ENCODE results near the gene CDK13.
"Not testable (repeated sequence)": the region's sequence is repeated elsewhere in the genome, so short reads cannot be mapped to it uniquely, and the experiment has no call there.

CDK13 gene

DNA sequence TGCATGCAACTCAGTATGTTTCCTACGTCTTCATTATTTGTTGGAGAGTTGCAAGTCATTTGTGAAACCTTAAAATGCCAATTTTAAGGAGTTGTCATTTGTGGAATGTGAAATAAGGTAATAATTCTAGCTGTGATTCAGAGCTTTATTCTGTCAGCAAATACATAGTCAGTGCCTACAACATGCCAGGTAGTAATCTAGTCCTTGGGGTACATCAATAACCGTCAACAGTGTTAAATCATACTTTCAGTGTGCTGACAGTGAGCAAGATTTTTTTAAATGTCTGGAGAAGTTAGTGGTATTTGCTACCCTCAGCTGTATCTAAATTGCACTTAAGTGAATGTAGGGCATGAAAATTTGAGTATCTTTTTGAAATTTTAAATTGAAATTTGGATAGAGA is 147.7 kb downstream of the CDK13 start:
- no peak for DNase-seq

GRCh38 chr7:40098810-40099209 is 148.8 kb downstream of the CDK13 start:
- DNase-seq = no peak

- DNase-seq = no peak
Observed at GRCh38 chr7:40099837-40100236, 149.8 kb downstream of the CDK13 start.

DNA sequence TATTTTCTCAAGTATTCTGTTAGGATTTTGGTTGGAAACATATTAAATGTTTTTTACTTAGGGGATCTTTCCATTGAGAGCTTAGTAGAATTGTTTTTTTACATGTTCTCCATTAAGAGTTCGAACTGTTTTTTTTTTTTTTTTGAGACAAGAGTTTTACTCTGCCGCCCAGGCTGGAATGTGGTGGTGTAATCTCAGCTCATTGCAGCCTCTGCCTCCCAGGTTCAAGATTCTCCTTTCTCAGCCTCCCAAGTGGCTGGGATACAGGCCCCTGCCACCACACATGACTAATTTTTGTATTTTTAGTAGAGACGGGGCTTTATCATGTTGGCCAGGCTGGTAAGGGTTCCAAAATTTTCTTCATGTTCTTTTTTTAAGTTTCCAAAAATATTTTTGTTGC is 151.1 kb downstream of the CDK13 start:
- no peak for DNase-seq

DNA sequence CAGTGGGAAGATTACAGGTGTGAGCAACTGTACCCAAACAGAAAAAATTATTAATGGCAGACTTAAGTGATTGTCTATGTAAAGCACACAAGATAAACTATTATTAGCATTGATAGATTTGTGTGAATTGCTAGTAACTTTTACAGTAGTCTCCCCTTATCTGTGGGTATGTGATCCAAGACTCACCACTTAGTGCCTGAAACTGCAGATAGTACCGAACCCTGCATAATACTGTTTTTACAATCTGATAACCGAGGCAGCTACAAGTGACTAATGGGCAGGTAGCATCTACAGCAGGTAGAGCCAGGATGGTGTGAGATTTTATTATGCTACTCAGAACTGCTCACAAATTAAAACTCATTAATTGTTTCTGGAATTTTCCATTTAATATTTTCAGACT is 152.8 kb downstream of the CDK13 start:
- no peak for DNase-seq

DNA sequence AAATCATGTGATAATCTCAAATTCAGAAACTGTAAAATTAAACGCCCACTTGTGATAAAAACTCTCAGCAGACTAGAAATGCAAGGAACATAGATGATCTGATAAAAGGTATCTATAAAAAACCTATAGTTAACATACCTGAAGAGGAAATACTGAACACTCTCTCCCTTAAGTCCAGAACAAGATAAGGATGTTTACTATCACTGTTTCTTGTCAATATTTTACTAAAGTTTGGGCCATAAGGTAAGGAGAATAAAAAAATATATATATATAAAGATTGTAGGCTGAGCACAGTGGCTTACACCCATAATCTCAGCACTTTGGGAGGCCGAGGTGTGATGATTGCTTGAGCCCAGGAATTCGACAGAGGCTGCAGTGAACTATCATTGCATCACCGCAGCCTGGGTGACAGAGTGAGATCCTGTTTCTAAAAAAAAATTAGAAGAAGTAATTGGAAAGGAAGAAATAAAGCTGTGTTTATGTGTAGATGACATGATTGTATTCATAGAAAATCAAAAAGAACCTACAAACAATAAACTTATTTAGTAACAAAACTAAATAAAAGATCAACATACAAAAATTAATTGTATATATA is 155.9 kb downstream of the CDK13 start:
- DNase-seq = no peak

- DNase-seq = no peak
Observed at GRCh38 chr7:40115936-40116335, 165.9 kb downstream of the CDK13 start.

DNA sequence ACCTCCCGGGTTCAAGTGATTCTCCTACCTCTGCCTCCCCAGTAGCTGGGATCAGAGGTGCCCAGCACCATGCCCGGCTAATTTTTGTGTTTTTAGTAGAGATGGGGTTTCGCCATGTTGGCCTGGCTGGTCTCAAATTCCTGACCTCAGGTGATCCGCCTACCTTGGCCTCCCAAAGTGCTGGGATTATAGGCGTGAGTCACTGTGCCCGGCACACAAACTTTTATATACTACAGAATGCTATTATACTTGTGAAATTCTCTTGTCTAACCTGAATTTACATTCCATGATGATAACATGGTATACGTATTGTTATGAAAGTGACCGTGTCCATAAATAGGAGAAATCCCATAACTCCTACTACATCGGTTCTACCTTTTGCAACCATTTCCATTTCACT is 167.1 kb downstream of the CDK13 start:
- DNase-seq = not testable (repeated sequence)

DNA sequence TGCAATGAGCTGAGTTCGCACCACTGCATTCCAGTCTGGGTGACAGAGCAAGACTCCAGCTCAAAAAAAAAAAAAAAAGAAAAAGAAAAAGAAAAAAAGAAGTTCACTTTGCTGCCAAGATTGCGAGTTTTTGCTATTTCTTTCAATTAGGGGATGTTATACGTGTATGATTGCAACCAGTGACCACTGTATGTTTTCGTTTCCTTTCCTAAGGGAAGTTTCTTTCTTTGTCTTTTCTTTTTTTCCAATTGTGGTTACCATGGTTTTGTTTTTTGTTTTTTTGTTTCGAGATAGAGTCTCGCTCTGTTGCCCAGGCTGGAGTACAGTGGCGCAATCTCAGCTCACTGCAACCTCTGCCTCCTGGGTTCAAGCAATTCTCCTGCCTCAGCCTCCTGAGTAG is 168.1 kb downstream of the CDK13 start:
- not testable (repeated sequence) for DNase-seq

DNA sequence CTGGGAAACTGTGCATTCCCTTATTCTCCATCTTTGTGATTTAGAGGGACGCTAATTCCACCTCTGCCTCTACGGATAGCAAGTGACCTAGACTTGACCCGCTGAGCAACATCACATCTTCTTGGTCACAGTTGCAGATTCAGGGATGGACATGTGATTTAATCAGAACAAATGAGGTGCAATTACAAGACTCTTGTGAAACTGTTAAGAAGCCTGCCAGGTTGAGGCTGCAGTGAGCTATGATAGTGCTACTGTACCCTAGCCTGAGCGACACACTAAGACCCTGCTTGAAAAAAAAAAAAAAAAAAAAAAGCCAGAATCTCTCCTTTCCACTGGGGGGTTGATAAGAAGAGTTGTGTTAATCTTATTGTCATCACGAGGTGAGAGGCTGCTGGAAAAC is 170.0 kb downstream of the CDK13 start:
- no peak for DNase-seq

GRCh38 chr7:40122100-40122939 is 172.3 kb downstream of the CDK13 start:
- DNase-seq = not testable (repeated sequence)

GRCh38 chr7:40122940-40123254 is 172.8 kb downstream of the CDK13 start:
- DNase-seq = no peak

DNA sequence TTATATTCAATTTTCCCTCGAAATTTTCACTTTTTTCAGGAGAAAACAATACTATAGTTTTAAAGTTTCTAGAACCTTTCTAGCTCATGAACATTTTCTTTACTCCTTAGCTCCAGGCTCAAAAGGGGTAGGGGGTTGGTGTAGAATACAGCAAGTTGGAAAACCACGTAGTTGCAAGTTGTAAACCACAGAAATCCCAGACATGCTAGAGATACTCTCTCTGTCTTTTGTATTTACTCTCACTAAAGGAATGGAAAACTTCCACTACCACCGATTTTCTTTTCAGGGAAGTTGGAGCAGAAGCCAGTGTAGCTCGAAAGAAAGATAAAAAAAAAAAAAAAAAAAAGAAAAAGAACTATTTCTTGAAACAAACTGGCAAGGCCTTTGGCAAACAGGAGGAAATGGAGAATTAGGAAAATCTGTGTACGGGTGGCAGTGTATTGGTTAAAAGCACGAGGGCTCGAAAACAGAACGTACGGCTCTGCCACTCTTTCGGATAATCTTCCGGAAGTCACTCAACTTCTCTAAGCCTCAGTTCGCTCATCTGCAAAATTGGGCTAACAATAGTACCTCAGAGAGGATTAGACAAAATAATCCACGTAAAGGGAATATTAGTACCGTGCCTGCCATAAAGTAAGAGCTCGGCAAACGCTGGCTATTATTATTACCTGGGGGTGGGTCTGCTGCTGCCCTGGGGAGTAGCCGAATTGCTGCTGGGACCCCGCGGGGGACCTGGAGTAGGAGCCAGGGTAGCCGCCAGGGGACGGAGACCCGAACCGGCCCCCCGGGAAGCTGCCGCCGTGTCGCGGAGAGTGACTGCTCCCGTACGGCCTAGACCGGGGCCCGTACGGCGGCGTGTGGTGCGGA is 183.7 kb downstream of the CDK13 start:
- peak in 4 of 51 donors; percentile 37 to 72 (median 53) for DNase-seq

- DNase-seq = peak; percentile 59 to 99 (median 86)
Observed at GRCh38 chr7:40134428-40135316, 184.6 kb downstream of the CDK13 start, which contains the start of the genes MPLKIP and SUGCT. TSS of gene MPLKIP (minus strand) at chr7:40134622. CDS start at chr7:40134567, 55 bp downstream. TSS of gene SUGCT (plus strand) at chr7:40135005.

GRCh38 chr7:40135317-40135610 is 185.2 kb downstream of the CDK13 start:
- DNase-seq = peak in 1 of 51 donors; percentile 10

GRCh38 chr7:40137563-40137962 is 187.5 kb downstream of the CDK13 start:
- no peak for DNase-seq

DNA sequence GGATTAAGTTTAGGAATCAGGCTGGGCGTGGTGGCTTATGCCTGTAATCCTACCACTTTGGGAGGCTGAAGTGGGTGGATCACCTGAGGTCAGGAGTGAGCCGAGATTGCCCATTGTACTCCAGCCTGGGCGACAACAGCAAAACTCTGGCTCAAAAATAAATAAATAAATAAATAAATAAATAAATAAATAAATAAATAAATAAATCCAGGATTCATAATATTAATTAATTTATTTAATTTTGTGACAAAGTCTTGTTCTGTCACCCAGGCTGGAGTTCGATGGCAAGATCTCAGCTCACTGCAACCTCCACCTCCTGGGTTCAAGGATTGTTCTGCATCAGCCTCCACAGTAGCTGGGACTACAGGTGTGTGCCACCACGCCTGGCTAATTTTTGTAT is 188.9 kb downstream of the CDK13 start:
- DNase-seq = no peak

DNA sequence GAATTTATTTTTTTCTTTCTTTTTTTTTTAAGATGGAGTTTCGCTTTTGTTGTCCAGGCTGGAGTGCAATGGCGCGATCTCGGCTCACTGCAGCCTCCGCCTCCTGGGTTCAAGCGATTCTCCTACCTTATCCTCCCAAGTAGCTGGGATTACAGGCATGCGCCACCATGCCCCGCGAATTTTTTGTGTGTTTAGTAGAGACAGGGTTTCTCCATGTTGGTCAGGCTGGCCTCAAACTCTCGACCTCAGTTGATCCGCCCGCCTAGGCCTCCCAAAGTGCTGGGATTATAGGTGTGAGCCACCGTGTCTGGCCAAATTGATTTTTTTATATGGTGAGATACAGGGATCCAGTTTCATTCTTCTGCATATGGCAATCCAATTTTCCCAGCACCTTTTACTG is 189.8 kb downstream of the CDK13 start:
- DNase-seq = not testable (repeated sequence)

DNA sequence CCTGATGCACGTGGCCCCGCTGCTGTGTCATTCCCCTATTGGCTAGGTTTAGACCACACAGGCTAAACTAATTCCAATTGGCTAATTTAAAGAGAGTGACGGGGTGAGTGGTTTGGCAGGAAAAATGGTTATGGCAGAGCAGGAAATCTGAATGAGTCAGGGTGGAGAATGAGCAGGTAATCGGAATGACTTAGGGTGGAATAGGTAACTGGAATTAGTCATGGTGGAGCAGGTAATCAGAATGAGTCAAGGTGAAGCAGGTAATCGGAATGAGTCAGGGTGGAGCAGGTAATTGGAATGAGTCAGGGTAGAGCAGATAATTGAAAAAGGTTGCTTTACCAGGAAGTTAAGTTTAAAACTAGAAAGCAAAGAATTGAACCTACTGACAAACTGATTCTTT is 191.9 kb downstream of the CDK13 start:
- not testable (repeated sequence) for DNase-seq

DNA sequence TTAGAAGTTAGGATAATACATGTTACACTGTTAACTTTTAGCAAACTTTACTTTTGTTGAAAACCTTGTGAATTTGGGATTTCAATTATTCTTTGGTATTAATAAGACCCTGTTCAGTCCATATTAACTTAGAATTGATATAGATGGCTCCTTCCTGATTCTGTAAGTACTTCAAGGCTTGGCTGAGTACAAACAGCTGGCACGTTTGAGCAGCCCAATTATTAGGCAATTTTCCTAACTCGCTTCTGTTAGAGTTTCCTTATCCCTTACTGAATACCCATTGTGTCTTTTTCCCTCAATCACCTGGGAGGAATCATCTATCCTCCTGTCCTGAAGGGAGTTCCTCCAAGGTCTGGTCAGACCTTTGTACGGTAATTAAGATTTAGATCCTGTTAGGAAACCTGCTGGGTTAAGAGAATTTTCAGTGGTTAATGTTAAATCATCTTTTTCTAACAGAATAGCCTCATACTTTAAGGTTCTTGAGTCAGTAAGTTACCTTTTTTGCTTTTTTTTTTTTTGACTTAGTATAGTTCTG is 195.6 kb downstream of the CDK13 start:
- DNase-seq = not testable (repeated sequence)
